HL-60 (cell line): Measurements from ENCODE around the gene SPON2.

Experiments
- POLR2AphosphoS5 ChIP-seq: IDR thresholded peaks from 2 replicates; pipeline ENCODE4 v1.6.1; 2012; ENCODE audit warnings: low read depth
- REST ChIP-seq: IDR thresholded peaks from 2 replicates; pipeline ENCODE4 v1.6.1; 2012; ENCODE audit warnings: low read depth; ENCODE audit not compliant: insufficient replicate concordance
- TF ChIP-seq, protein P1 (sequence below): IDR thresholded peaks from one replicate; pipeline ENCODE4 v1.5.1; 2011; ENCODE audit warnings: low read length, control low read depth, inconsistent platforms; ENCODE audit not compliant: insufficient read depth

DNA sequence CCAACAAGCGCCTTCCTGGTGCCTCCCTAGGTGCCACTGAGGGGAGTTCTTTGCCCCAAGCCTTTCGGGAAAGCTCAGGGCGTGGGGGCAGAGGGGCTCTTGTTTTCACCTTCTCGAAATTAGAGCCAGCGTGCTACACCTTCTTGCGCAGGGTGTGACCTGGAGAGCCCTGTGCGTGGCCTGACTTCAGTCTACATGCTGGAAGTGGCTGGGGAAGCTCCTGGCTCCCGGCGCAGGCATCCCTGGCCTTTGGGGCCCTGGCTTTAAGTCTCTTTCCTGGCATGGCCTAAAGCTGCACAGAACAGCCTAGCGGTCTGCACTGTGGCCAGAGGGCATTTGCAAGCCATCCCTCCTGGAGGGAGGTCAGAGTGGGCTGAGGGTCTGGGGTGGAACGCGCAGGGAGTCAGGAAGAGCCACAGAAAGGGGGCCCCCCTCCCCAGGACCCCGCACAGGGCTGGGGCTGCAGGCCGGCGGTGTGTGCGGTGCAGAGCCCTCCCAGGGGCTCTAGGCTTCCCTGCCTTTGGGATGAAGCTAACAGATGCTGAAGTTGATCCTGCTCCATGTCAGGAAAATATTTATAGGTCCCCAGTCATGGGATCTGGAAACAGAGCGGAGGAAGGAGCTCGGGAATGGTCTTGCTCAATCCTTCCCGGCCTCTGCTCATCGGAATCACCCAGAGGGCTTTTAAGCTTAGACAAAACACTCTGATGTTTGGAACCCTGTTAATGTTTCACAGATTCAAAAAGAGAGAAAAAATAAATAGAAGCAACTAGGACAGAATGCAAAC is 781 bp upstream of the SPON2 start:
- TF ChIP-seq, protein P1, sequence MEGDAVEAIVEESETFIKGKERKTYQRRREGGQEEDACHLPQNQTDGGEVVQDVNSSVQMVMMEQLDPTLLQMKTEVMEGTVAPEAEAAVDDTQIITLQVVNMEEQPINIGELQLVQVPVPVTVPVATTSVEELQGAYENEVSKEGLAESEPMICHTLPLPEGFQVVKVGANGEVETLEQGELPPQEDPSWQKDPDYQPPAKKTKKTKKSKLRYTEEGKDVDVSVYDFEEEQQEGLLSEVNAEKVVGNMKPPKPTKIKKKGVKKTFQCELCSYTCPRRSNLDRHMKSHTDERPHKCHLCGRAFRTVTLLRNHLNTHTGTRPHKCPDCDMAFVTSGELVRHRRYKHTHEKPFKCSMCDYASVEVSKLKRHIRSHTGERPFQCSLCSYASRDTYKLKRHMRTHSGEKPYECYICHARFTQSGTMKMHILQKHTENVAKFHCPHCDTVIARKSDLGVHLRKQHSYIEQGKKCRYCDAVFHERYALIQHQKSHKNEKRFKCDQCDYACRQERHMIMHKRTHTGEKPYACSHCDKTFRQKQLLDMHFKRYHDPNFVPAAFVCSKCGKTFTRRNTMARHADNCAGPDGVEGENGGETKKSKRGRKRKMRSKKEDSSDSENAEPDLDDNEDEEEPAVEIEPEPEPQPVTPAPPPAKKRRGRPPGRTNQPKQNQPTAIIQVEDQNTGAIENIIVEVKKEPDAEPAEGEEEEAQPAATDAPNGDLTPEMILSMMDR: no peak
- TF ChIP-seq POLR2AphosphoS5: no peak
- no peak for TF ChIP-seq REST
